HG03460 (cell line): Measurements from ENCODE around the gene P2RY1.

Source experiments
- ATAC-seq: cut with Tn5 transposase; IDR thresholded peaks from one replicate; pipeline ENCODE4 v1.9.1; 2021; ENCODE audit not compliant: unreplicated experiment

The P2RY1 gene, protein sequence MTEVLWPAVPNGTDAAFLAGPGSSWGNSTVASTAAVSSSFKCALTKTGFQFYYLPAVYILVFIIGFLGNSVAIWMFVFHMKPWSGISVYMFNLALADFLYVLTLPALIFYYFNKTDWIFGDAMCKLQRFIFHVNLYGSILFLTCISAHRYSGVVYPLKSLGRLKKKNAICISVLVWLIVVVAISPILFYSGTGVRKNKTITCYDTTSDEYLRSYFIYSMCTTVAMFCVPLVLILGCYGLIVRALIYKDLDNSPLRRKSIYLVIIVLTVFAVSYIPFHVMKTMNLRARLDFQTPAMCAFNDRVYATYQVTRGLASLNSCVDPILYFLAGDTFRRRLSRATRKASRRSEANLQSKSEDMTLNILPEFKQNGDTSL

DNA sequence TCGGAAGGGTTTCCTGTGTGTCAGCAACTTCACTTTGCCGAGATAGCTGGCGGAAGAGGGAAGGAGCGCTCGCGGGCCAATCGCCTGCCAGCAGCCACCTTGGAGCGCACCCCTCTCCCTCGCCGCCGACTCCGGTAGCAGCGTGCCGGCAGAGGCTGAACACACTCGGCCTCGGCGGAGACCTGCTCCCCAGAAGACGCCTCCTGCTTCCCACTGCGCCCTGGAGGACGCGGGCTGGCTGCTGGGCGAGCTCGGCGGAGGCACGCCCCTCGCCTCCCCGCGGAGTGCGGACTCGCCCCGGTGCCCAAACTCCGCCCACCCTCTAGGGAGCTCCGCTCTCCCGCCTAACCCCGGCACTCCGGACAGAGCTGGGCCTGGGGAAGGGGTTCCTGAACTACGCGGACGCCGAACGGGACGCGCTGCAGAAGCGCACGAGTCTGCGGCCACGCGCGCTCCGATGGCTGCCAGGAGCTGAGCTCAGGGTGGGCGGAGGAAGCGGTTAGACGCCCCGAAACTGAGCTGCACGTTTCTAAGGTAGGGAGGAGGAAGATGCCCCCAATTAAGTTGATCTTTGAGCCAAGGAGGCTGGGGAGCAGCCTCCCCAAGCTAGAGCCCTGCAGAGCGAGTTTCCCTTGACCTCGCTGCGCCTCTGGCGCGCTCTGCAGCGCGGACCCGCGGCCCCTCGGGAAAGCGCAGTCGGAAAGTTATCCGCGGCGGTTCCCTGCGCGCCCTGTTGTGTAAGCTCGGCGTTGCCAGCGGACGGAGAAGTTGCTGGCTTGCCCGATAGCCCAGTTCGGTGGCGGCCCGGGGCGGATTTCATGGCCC, at the start of gene P2RY1:
Gene P2RY1 (plus strand): TSS at position 356 of the 825 bp plus-strand sequence. CDS start 652 bp downstream, outside the sequence.
- peak; percentile 77 for ATAC-seq

DNA sequence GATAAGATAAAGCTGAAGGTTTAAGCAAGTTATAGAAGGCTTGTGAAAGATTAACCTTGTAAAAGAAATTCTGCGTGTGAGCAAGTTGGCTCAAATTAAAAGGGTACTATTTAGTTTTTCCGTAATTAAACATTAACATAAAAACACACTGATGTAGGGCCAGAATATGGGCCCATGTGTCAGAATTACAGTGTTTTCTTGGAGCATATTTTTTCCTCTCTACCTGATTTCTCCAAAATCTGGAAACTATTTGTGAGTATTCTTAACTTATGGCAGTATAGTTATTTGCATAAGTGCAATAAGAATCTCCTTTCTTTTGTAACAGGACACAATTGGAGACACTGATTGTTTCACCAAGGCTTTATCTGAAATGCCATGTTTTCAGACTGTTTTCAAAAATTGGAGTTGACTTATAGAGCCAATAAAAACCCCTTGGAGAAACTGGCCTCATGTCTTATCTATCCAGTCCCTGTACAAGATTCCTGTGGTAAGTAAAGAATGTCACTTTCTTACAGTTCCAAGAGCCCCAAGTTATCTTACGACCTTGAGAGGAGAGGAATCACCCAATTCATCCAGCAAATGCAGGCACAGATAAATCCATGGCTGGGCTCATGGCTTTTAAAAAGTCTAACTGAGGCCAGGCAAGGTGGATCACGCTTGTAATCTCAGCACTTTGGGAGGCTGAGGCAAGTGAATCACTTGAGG, 47.8 kb upstream of the P2RY1 start:
- ATAC-seq: no peak

DNA sequence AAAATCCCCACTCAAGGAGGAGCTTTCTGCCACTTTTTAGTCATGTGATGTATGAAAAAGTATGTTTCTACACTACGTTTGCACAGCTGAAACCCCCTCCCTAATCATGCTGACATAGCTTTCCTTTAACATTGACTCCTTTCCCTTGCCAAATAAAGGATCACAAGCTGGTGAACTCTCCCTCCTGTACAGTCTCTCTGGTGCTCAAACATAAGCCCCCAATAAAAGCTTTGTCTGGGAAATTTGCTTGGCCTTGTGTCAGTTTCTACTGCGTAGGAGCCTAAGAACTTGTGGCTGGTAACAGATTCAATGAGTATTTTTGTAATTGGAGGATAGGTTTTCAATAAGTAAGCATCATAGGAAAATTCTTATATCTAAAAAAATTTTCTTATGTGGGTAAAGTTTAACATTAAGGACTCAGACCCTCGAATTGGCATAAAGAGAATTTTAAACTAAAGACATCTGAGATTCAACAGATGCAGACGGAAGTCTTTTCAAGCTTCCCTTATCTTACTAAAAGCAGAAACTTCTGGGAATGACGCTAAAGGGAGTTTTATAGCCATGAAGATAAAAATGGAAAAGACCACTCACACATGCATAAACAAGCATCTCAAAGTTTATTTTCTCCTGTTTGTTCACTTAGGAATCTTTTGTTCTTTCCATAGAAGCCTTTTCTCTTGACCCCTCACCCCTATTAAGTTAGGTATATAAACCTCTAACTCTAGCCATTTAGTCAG, 44.1 kb upstream of the P2RY1 start:
- ATAC-seq: no peak

DNA sequence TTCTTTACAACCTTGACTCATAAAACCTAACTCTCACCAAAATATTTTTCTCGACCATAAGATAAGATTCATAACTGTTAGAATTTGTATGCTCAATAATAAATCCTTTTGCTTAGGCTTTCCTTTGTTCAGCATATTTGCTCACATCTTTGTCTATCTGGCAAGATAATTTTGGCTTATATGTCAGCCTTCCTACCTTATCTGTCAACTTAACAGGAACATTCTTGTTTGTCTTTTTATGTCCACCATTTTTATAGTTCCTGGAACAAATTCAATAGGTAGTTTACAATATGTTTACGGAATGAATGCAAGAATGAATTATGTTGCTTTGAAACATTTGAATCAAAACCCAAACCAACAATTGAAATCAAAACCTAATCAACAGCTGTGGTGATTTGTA, 41.0 kb upstream of the P2RY1 start:
- no peak for ATAC-seq

DNA sequence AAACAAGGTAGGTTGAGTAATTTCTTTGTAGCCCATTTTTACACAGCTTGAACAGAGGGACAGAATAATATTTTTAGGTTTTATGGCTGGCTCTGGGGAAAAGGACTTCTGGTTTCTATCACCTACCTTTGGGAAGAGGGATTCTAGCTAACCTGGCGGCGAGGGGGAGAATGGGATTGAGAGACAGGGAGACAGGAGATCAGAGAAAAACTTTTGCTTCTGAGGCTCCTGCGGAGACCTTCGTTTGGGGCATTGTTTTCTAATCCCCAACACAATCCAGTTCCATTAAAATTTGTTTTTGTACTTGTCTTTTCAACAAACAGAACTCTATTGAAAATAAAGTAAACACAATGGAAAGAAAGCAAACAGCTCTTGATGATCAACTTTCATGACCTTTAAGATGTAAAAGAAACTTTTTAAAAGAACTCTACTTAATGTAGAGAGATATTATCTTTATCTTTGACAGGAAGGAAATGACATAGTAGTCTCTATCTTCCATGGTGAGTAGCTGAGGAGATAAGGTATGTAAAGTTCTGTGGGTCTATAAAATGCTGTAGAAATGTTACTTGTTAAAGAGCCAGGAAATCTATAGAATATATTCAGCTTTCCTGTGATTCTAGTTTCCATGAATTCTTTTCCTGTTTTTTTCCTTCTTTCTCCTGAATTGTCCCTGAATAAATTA, 37.0 kb upstream of the P2RY1 start:
- no peak for ATAC-seq

DNA sequence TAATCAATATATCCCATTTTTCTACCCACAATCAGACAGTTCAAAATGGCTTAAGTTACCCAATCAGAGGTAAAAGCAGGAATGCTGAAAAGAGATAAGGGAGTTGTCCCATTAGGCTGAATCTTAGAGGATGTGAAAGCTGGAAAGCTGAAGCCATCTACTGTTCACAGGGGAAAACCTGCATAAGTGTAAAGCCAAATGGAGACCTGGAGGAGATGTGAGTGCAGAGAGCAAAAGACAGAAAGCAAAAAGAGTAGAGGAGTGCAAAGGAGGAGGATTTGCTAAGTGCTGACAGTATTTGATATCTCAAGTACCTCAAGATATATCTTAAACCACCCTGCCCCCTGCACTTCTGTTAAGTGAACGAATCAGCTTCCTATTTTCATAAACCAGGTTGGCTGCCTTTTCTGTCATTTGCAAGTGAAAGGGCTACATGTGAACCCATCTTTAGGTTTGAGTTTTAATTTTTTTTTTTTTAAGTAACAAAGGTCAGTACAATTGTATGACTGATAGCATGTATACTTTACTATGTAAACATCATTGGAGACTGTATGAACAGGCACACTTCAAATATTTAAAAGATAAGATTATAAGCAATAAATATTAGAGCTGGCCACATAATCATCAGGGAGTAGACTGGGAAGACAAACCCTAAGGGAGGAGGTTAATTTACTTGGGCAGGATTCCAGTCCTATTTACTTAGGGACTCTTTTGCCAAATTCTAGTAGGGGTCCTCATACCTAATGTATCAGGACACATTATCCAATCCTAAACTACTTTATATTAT, 22.8 kb upstream of the P2RY1 start:
- ATAC-seq: no peak

DNA sequence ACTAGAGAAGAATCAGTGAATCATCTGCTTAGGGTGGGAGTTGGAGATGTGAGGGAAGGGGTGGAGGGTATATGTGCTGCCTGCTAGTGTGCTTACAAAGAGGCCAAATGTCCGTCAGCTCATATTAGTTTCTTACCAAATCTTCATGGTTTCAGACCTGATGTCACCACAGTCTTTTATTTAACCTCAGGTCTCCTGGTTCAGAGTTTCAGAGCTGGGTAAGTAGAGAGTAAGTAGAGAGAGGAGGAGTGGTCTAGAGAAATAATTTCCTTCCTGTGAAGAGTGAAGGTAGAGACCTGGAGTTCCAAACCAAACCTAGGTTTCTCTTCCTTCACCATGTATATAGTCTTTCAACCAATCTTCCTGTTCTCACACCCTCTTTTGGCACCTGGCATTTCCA, 17.5 kb upstream of the P2RY1 start:
- no peak for ATAC-seq

DNA sequence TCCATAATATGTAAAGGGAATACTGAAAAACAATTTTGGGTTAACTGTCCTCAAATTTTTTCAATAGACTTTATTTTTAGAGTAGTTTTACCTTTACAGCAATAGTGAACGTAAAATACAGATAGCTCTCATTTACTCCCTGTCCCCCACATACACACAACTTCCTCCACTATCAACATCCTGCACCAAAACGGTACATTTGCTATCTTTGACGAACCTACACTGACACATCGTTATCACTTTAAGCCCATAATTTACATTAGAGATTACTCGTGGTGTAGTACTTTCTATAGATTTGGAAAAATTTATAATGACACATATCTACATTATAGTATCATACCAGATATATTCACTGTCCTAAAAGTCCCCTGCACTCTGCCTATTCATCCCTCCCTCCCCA, 16.9 kb upstream of the P2RY1 start:
- no peak for ATAC-seq

DNA sequence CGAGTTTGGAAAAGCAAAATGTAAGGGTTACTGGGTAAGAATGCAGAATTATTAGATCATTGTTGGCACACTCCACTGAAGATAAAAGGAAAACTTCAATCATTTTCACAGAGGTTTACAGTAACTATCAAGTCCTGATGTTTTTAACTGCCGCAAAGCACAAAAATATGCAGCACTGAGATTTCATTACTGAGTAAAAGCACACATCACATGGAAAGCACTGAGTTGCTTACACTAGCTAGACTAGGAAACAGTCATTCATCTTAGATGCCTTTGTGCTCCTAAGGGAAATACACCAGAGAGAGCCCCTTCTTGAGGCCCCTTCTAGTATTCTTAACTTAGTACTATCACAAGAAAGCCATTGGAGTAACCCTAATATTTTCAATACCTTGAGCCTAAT, 11.8 kb upstream of the P2RY1 start:
- no peak for ATAC-seq

DNA sequence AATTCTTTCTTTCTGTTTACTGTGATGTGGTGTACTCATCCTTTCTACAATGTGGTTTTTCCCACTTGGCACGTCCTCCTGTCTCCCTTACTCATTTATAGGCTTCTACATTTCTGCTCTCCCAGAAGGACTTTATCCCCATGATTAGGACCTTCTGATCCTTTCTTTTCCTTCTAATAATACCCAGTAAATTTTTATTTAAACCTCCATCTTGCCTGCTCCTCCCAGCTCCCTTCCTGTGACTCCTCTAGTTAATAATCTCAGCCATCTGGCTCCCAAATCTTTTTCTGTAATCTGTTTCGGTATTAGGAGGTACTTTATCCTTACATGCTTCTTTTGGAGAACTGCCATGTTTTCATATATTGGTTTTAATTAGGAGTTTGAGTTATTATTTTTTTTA, 11.2 kb upstream of the P2RY1 start:
- no peak for ATAC-seq

DNA sequence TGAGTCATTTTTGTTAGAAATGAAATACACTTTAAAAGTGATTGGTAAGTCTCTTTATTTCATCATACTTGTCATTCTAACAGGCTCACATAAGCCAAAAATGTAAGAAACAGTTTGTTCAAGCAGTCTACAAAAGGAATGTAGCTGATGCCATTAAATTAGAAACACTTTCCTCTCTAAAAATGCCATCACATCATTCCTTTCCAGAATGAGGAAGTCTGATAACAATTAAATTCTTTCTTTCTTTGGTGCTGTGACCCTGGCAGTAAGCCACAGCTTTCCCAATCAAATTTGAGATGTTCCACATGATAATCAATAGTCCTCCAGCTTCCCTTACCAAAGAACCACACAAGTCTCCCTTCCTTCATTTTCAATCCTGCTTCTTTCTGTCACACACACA, 9.4 kb upstream of the P2RY1 start:
- ATAC-seq: no peak

DNA sequence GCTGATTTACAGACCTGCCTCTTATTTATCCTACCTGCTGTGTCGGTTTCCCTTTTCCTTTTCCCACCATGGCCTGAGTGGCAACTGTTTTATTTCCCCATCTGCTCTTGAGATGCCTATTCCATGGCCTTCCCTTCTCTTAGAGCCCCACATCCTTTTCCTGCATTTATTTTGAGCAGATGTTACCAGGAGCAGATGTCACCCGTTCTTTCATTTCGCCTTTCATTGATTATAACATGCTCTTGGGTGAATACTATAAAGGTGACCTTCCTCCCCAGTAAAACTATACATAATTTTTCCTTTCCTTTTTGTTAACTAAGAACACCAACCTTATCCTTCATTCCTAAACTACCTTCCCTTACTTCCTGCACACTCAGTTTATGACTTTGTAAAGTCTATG, 8.5 kb upstream of the P2RY1 start:
- ATAC-seq: no peak

DNA sequence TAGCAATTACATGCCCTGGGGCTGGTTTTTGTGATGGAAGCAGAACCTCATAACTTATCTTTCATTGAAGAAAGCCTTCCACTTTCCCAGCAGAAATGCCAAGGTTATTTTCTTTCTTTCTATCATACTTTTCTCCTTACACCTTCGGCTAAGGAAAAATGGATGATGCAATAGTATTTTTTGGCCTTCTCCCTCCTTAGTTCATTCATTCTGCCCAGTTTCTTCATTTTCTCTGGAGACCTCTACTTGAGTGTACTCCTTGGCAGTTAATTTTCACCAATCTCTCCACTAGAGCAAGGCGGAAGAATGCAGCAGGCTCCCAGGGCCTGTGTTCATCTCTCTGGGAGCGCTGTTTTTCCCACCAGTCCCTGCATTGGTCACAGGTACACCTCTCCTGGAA, 7.6 kb upstream of the P2RY1 start:
- ATAC-seq: no peak

DNA sequence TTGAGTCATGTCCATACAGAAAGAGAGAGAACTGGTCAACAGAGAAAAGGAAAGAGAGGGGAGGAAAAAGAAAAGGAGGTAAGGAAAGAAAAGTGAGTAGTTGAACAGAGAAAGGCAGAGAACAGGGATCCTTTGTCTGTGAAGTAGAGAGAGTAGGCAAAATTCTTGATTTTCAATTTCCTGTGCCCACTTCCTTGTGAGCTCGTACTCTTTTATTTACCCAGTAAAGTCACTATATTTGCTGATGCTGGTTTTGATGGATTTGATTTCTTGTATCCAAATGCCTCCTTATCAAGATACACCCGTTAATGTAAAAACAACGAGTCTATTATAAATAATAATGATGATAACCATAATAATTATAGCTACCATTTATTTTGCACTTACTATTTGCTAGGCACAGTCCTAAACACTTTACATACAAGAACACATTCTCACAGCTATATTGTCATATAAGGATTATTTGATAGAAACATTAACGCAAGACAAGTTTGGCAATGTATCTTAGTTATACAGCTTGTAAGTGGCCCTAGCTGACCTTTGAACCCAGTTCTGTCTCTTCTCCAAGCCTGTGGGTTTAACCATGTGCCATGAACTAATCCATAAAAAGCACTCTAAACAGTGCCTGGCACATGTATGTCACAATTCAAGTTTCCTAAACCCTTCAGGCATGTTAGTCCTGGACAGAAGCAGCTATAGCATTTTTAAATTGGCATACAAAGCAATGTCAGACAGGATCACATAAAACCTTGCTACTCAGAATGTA, 6.7 kb upstream of the P2RY1 start:
- ATAC-seq: no peak

DNA sequence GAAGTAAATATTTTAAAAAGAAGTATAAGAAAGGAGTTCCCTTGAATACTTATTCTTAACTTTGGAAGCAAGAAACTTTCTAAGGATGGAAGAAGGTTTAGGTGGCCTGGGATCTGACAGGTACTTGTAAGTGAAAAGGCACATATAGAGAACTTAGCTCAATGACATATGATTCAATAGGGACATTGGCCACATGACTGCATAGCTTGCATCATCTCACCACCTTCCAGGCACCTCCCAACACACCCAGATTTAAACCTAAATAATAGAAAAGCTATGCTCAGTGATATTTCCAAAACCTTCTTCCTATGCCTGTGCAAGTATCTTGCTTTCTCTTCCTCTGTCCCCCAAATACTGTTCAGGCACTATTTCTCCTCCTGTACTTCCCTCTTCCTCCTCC, 4.7 kb upstream of the P2RY1 start:
- ATAC-seq: no peak

DNA sequence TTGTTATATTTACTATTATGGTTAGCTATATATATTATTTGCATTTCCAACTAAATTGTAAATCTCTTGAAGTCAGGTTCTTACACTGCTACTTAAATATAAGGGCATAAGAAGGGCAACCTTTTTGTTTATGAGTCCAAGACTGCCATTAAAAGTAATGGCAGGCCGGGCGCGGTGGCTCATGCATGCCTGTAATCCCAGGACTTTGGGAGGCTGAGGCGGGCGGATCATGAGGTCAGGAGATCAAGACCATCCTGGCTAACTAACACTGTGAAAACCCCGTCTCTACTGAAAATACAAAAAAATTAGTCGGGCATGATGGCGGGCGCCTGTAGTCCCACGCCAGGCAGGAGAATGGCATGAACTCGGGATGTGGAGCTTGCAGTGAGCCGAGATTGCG, 2.9 kb upstream of the P2RY1 start:
- ATAC-seq: no peak

DNA sequence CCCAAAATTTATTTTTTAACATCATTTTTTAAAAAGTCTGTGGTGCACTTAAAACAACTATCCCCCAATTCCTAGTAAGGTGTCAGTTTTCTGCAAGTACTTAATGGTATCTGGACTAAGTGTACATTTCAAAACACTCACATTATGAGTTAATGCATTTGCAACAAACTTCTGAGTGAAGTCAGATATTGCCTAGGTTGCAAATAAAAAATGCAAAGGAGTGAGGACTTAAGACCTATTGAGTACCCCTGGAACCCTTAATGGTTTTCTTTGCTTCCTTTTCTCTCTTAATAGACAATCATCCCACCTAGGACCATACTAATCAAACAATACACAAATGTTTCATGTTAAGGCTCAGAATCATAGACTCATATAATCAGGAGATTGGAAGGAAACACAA, 1.8 kb upstream of the P2RY1 start:
- ATAC-seq: no peak

DNA sequence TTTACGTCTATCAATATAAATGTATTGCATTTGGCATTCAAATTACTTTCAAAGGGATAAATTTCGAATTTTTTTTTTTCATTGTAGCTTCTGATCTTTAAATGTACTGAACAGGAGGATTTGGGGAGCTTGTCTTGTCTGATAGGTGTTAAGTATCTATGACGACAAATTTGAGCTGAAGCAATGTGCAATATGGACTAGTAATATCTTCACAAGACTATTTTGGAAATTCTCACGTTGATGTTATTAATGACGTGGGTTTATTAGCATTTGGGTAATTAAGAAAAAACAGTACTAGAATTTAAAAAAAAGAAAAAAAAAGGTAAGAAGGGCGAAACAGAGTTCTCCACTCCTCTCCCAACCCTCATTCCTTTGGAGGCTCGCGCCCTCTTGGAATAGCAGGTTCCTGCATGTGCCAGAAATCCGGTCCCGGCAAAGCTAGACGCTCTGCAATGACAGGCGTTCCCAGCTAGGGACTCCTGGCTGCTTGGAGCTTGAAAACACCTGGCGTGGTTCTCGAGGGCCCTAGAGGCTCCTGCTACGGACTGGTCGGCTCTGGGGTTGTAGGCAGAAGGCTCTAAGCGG, 648 bp upstream of the P2RY1 start:
- no peak for ATAC-seq
